IMR-90 (cell line): ENCODE measurements around the gene FLT4. TPM values are rescaled to one million over a fixed set of nuclear protein-coding genes. Genes with fewer than 3 reads are reported as not detected.

ENCODE experiments used
- ATAC-seq: fragments of 200-7000 bp; cut with Tn5 transposase; 2 replicates; pipeline ENCODE4 v1.9.1; 2020; ENCODE audit warnings: low read depth, mild to moderate bottlenecking, moderate library complexity
- BruUV-seq: library from RNA; stranded (reverse); fragments of 400-500 nt; replicated peaks from 2 replicates; lab custom pipeline; 2021; lab: Mats Ljungman, UMichigan
- CTCF ChIA-PET: fragments of 300-600 bp; formaldehyde crosslinking; extraction: SDS; loops from one replicate; lab custom pipeline; 2021; ENCODE audit warnings: antibody characterized with exemption; lab: Yijun Ruan, JAX
- POLR2A ChIA-PET: fragments of 300-600 bp; sonication (Branson Sonifier 250); formaldehyde crosslinking; loops from one replicate; lab custom pipeline; 2022; ENCODE audit warnings: antibody characterized with exemption; ENCODE audit not compliant: unreplicated experiment; lab: Charles Lee
- DNase-seq: peaks from one replicate; pipeline ENCODE4 v3.0.0; 2013
- H2AFZ ChIP-seq: replicated peaks from 2 replicates; pipeline ENCODE3; 2013; ENCODE audit warnings: low read length, mild to moderate bottlenecking; ENCODE audit not compliant: poor library complexity
- H2AK5ac ChIP-seq: 2 replicates; pipeline ENCODE4 v1.6.1; 2013; ENCODE audit warnings: low read depth, low read length, inconsistent platforms
- H2AK9ac ChIP-seq: replicated peaks from 2 replicates; pipeline ENCODE3; 2013; ENCODE audit warnings: mild to moderate bottlenecking, low read depth, low read length, moderate library complexity; ENCODE audit not compliant: poor library complexity
- H2BK120ac ChIP-seq: 2 replicates; pipeline ENCODE4 v1.6.1; 2013; ENCODE audit warnings: low read depth, low read length, inconsistent platforms
- H2BK15ac ChIP-seq: 3 replicates; pipeline ENCODE4 v1.6.1; 2013; ENCODE audit warnings: low read depth, low read length, inconsistent platforms
- H2BK20ac ChIP-seq: 2 replicates; pipeline ENCODE4 v1.6.1; 2013; ENCODE audit warnings: low read depth, mild to moderate bottlenecking, inconsistent platforms, low read length, moderate library complexity
- H2BK5ac ChIP-seq: 2 replicates; pipeline ENCODE4 v1.6.1; 2013; ENCODE audit warnings: mild to moderate bottlenecking, low read depth, low read length, inconsistent platforms; ENCODE audit not compliant: poor library complexity, severe bottlenecking
- H3K14ac ChIP-seq: replicated peaks from 2 replicates; pipeline ENCODE4 v1.6.1; 2013; ENCODE audit warnings: low read depth, low read length, inconsistent platforms
- H3K18ac ChIP-seq: 2 replicates; pipeline ENCODE4 v1.6.1; 2013; ENCODE audit warnings: low read depth, low read length, control low read depth
- H3K23ac ChIP-seq: 2 replicates; pipeline ENCODE4 v1.6.1; 2013; ENCODE audit warnings: low read depth, low read length, inconsistent platforms
- H3K27ac ChIP-seq: 2 replicates; pipeline ENCODE4 v1.5.1; 2013; ENCODE audit warnings: mild to moderate bottlenecking, control low read depth, low read length; ENCODE audit not compliant: insufficient read depth
- H3K27me3 ChIP-seq: 2 replicates; pipeline ENCODE4 v1.6.1; 2013; ENCODE audit warnings: low read length; ENCODE audit not compliant: control insufficient read depth, insufficient read depth
- H3K36me3 ChIP-seq: 2 replicates; pipeline ENCODE4 v1.6.1; 2013; ENCODE audit warnings: low read length, mixed read lengths; ENCODE audit not compliant: control insufficient read depth, insufficient read depth
- H3K4ac ChIP-seq: 2 replicates; pipeline ENCODE4 v1.6.1; 2013; ENCODE audit warnings: low read depth, low read length, inconsistent platforms
- H3K4me1 ChIP-seq: 2 replicates; pipeline ENCODE4 v1.6.1; 2013; ENCODE audit warnings: low read length, mixed read lengths; ENCODE audit not compliant: control insufficient read depth, insufficient read depth
- H3K4me2 ChIP-seq: 2 replicates; pipeline ENCODE4 v1.6.1; 2013; ENCODE audit warnings: low read depth, mild to moderate bottlenecking, control low read depth, low read length, moderate library complexity
- H3K4me3 ChIP-seq: 2 replicates; pipeline ENCODE4 v1.5.1; 2013; ENCODE audit warnings: low read depth, mild to moderate bottlenecking, control low read depth, low read length, moderate library complexity; ENCODE audit not compliant: insufficient read depth
- H3K56ac ChIP-seq: 2 replicates; pipeline ENCODE4 v1.6.1; 2013; ENCODE audit warnings: low read length, inconsistent platforms; ENCODE audit not compliant: insufficient read depth; ENCODE audit errors: extremely low read depth
- H3K79me1 ChIP-seq, 2 experiments: 2 replicates each; pipeline ENCODE4 v1.6.1; 2013; ENCODE audit warnings: low read length in 2 of 2, inconsistent platforms in 1 of 2, low read depth in 1 of 2
- H3K9ac ChIP-seq: 2 replicates; pipeline ENCODE4 v1.6.1; 2013; ENCODE audit warnings: low read depth, low read length, control low read depth
- H3K9me1 ChIP-seq: 2 replicates; pipeline ENCODE4 v1.6.1; 2013; ENCODE audit warnings: low read length, inconsistent platforms; ENCODE audit not compliant: insufficient read depth
- H3K9me3 ChIP-seq: 2 replicates; pipeline ENCODE4 v1.6.1; 2013; ENCODE audit warnings: low read length; ENCODE audit not compliant: control insufficient read depth, insufficient read depth
- H4K20me1 ChIP-seq: 2 replicates; pipeline ENCODE4 v1.6.1; 2013; ENCODE audit warnings: low read length, inconsistent platforms; ENCODE audit not compliant: insufficient read depth
- H4K5ac ChIP-seq: 2 replicates; pipeline ENCODE4 v1.6.1; 2013; ENCODE audit warnings: mild to moderate bottlenecking, low read depth, low read length, control low read depth
- H4K8ac ChIP-seq, 2 experiments: 2 replicates each; pipeline ENCODE4 v1.6.1; 2013; ENCODE audit warnings: low read depth in 2 of 2, low read length in 2 of 2, control low read depth in 1 of 2, inconsistent platforms in 1 of 2
- H4K91ac ChIP-seq: 2 replicates; pipeline ENCODE4 v1.6.1; 2013; ENCODE audit warnings: low read depth, low read length, inconsistent platforms; ENCODE audit not compliant: insufficient read depth
- MAFK ChIP-seq: IDR thresholded peaks from 2 replicates; pipeline ENCODE4 v1.6.1; 2012; ENCODE audit warnings: low read depth, low read length, improper control_type of control experiment
- MXI1 ChIP-seq: IDR thresholded peaks from 2 replicates; pipeline ENCODE4 v1.6.1; 2012; ENCODE audit warnings: low read depth, mild to moderate bottlenecking, low read length, moderate library complexity, borderline replicate concordance
- NFE2L2 ChIP-seq: fragments of 150-350 bp; IDR thresholded peaks from 2 replicates; pipeline ENCODE4 v1.6.1; 2016; ENCODE audit warnings: low read depth, mild to moderate bottlenecking, low read length
- RAD21 ChIP-seq: IDR thresholded peaks from 2 replicates; pipeline ENCODE4 v1.6.1; 2012; ENCODE audit warnings: low read length, improper control_type of control experiment
- WGBS, 2 experiments: methylation state at CpG; one replicate each; pipeline versions ENCODE4 v1.1.5 to v1.1.7; 2013; ENCODE audit warnings: missing lambda C conversion rate in 2 of 2; ENCODE audit not compliant: insufficient read length in 1 of 2; ENCODE audit errors: extremely low coverage in 2 of 2; 5-methylcytosine and 5-hydroxymethylcytosine counted together
- dilution Hi-C: fragments of 300-500 bp; cut with HindIII; formaldehyde crosslinking; loops from one replicate; pipeline ENCODE4 v1.14.3; 2018; ENCODE audit warnings: low sequenced_read_pairs; ENCODE audit not compliant: unreplicated experiment
- in situ Hi-C: fragments of 300-500 bp; cut with MboI; formaldehyde crosslinking; loops from 3 replicates; pipeline ENCODE4 v1.14.3; 2019; ENCODE audit warnings: low sequenced_read_pairs, inconsistent platforms, mixed read lengths
- intact Hi-C: fragments of 100-400 bp; cut with micrococcal nuclease; formaldehyde crosslinking; loops from 2 replicates; pipeline ENCODE4 v1.10.0; 2022
- polyA plus RNA-seq, 3 experiments: library from polyadenylated mRNA; depleted of rRNA; stranded (reverse); fragments of >200 nt; gene quantifications; 2 replicates each; pipeline ENCODE4 v1.2.3, GENCODE V29; 2012; ENCODE audit warnings: low replicate concordance in 1 of 3
- total RNA-seq: library from RNA; depleted of rRNA; stranded (reverse); fragments of >200 nt; gene quantifications from 2 replicates; pipeline ENCODE4 v1.2.3, GENCODE V29; 2012

Gene FLT4
- total and polyA plus RNA-seq, 2 of the 4 experiments (the other 2 are of a cell fraction) = under 0.01 to 0.07 TPM

DNA sequence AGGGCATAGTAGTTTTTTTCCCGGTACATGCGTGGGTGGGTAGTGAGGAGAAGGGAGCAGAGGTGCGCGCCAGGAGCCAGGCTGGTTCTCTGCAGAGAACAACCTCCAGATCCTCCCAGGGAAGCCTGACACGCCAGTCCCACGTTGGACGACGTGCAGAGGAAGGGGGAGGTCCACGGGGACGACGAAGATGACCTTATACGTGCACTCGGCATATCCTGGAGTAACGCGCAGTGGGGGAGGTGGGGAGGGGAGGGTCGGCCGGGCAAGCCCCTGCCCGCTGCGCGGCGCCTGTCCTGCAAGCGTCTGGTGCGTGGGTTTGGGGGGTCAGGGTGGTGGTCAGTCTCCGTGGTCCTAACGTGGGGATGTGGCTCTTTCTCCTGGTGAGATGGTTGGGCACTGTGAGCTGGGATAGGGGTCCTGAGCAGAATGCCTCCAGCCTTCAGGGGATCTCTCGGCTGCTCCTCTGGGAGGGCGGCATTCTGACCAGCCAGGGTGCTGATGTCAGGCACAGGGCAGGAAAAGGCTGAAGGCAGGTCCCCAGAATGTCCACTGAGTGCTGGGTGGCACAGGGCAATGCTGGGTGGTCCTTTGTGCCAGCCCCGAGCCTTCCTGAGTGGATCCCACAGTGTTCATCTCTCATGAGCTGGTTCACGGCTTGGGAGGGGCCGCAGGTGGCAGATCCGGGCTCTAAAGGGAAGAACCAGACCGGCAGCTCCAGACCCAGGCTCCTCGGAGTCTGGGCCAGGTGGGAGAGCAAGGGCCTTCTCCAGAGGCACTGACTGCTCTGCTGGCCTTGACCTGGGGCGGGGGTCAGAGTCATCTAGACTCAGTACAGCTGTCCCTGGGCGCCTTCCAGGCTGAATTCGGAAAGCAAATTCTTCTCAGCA lies 47.6 kb downstream of the FLT4 start:
- BruUV-seq = no TSS peak
- 70% methylated on average over 10 of the region's 36 CpGs; no CpG with 5 or more reads in 1 of the 2 experiments for WGBS, 2 experiments

More for the DNA sequence above, 47.6 kb downstream of the FLT4 start:
- Histone ChIP-seq H3K4me3 (no peak overlapping the region), H3K56ac (no peak overlapping the region), H3K9me1 (no peaks in the 10 kb centered on the region), H3K27ac (no peak overlapping the region), H3K23ac (no peak overlapping the region), H3K27me3 (peaks cover 10% of the 10 kb centered on the region; the same call in 1 of the 2 replicates), H4K5ac (no peak overlapping the region), H3K4me1 (no peaks in the 10 kb centered on the region), H3K9ac (no peak overlapping the region), H3K4ac (no peak overlapping the region), H2BK15ac (no peak overlapping the region), H3K4me2 (no peak overlapping the region), H3K36me3 (no peaks in the 10 kb centered on the region), H3K14ac (no peak overlapping the region), H2AFZ (no peak overlapping the region), H2BK120ac (no peak overlapping the region), H2BK20ac (no peak overlapping the region), H2AK5ac (no peak overlapping the region), H3K9me3 (no peaks in the 10 kb centered on the region), H2BK5ac (no peak overlapping the region), H4K8ac (no peak overlapping the region), H2AK9ac (no peak overlapping the region), H3K79me1 (no peaks in the 10 kb centered on the region), H4K20me1 (no peaks in the 10 kb centered on the region; the same call in 1 of the 2 replicates), H4K91ac (no peak overlapping the region), H3K18ac (no peak overlapping the region)
- in situ Hi-C loops = no loop called here
- intact Hi-C loops = loop anchor here (10.0 kb wide), 1 partner anchor 397 kb away; the partner anchor contains the start of gene RASGEF1C
- DNase-seq = no peak
- dilution Hi-C loops = no loop called here
- TF ChIP-seq MXI1 (no peak), RAD21 (no peak), NFE2L2 (no peak), MAFK (no peak)
- POLR2A ChIA-PET = no interaction called here
- no peak for ATAC-seq
- CTCF ChIA-PET = no interaction called here
